Endometrium (tissue), 2 donors: ENCODE data around the gene SQSTM1.
"Not testable (repeated sequence)": the region's sequence is repeated elsewhere in the genome, so short reads cannot be mapped to it uniquely, and the experiment has no call there.

ENCODE experiments used
- FAIRE-seq: peaks from 2 replicates; lab custom pipeline; 2012; peaks lifted over from hg19 to GRCh38; lab: Jason Lieb, UNC
- donor health status: control.
- donor health status: control.

The SQSTM1 gene

GRCh38 chr5:179820483-179821297 lies at the start of gene SQSTM1:
Gene SQSTM1 (plus strand): TSS chr5:179820905. CDS start chr5:179820937, 32 bp downstream.
- no peak for FAIRE-seq

GRCh38 chr5:179771311-179771895 lies 49.3 kb upstream of the SQSTM1 start:
- no peak for FAIRE-seq

GRCh38 chr5:179772351-179772750 lies 48.4 kb upstream of the SQSTM1 start:
- FAIRE-seq = no peak

GRCh38 chr5:179773686-179774040 lies 47.0 kb upstream of the SQSTM1 start:
- FAIRE-seq = no peak

GRCh38 chr5:179774442-179774841 lies 46.3 kb upstream of the SQSTM1 start:
- FAIRE-seq = no peak

GRCh38 chr5:179776411-179776938 lies 44.2 kb upstream of the SQSTM1 start:
- no peak for FAIRE-seq

- FAIRE-seq = no peak
Measured at GRCh38 chr5:179777456-179777855, 43.2 kb upstream of the SQSTM1 start.

GRCh38 chr5:179777909-179778308 lies 42.8 kb upstream of the SQSTM1 start:
- FAIRE-seq = no peak

- no peak for FAIRE-seq
Measured at GRCh38 chr5:179778591-179778990, 42.1 kb upstream of the SQSTM1 start.

- FAIRE-seq = no peak
Measured at GRCh38 chr5:179779826-179780225, 40.9 kb upstream of the SQSTM1 start.

GRCh38 chr5:179780362-179780761 lies 40.3 kb upstream of the SQSTM1 start:
- no peak for FAIRE-seq

- FAIRE-seq = no peak
Measured at GRCh38 chr5:179781846-179782245, 38.9 kb upstream of the SQSTM1 start.

GRCh38 chr5:179783128-179783527 lies 37.6 kb upstream of the SQSTM1 start:
- no peak for FAIRE-seq

- FAIRE-seq = no peak
Measured at GRCh38 chr5:179786861-179787260, 33.8 kb upstream of the SQSTM1 start.

GRCh38 chr5:179788193-179788854 lies 32.4 kb upstream of the SQSTM1 start:
- FAIRE-seq = no peak

- FAIRE-seq = not testable (repeated sequence)
Measured at GRCh38 chr5:179789278-179789677, 31.4 kb upstream of the SQSTM1 start.

- FAIRE-seq = no peak
Measured at GRCh38 chr5:179791881-179792611, 28.7 kb upstream of the SQSTM1 start.

GRCh38 chr5:179792612-179793467 lies 27.9 kb upstream of the SQSTM1 start:
- FAIRE-seq = no peak

- no peak for FAIRE-seq
Measured at GRCh38 chr5:179793468-179794139, 27.1 kb upstream of the SQSTM1 start, which contains the start of gene LTC4S. Gene LTC4S (plus strand): TSS chr5:179793986. CDS start chr5:179794081, 95 bp downstream.

GRCh38 chr5:179794171-179794570 lies 26.5 kb upstream of the SQSTM1 start:
- no peak for FAIRE-seq

GRCh38 chr5:179794575-179794974 lies 26.1 kb upstream of the SQSTM1 start:
- no peak for FAIRE-seq
